IMR-90 (cell line): ENCODE results near the gene ISG20L2. TPM values are rescaled to one million over a fixed set of nuclear protein-coding genes. Genes with fewer than 3 reads are reported as not detected.
A peak's percentile ranks its signal among the peaks of the same experiment; 100 is the strongest.

Experiments used
- ATAC-seq: fragments of 200-7000 bp; cut with Tn5 transposase; 2 replicates; pipeline ENCODE4 v1.9.1; 2020; ENCODE audit warnings: low read depth, mild to moderate bottlenecking, moderate library complexity
- BruUV-seq: library from RNA; stranded (reverse); fragments of 400-500 nt; replicated peaks from 2 replicates; lab custom pipeline; 2021; lab: Mats Ljungman, UMichigan
- CTCF ChIA-PET: fragments of 300-600 bp; formaldehyde crosslinking; extraction: SDS; loops from one replicate; lab custom pipeline; 2021; ENCODE audit warnings: antibody characterized with exemption; lab: Yijun Ruan, JAX
- POLR2A ChIA-PET: fragments of 300-600 bp; sonication (Branson Sonifier 250); formaldehyde crosslinking; loops from one replicate; lab custom pipeline; 2022; ENCODE audit warnings: antibody characterized with exemption; ENCODE audit not compliant: unreplicated experiment; lab: Charles Lee
- DNase-seq: peaks from one replicate; pipeline ENCODE4 v3.0.0; 2013
- H2AFZ ChIP-seq: replicated peaks from 2 replicates; pipeline ENCODE3; 2013; ENCODE audit warnings: low read length, mild to moderate bottlenecking; ENCODE audit not compliant: poor library complexity
- H2AK5ac ChIP-seq: 2 replicates; pipeline ENCODE4 v1.6.1; 2013; ENCODE audit warnings: low read depth, low read length, inconsistent platforms
- H2AK9ac ChIP-seq: replicated peaks from 2 replicates; pipeline ENCODE3; 2013; ENCODE audit warnings: mild to moderate bottlenecking, low read depth, low read length, moderate library complexity; ENCODE audit not compliant: poor library complexity
- H2BK120ac ChIP-seq: 2 replicates; pipeline ENCODE4 v1.6.1; 2013; ENCODE audit warnings: low read depth, low read length, inconsistent platforms
- H2BK15ac ChIP-seq: 3 replicates; pipeline ENCODE4 v1.6.1; 2013; ENCODE audit warnings: low read depth, low read length, inconsistent platforms
- H2BK20ac ChIP-seq: 2 replicates; pipeline ENCODE4 v1.6.1; 2013; ENCODE audit warnings: low read depth, mild to moderate bottlenecking, inconsistent platforms, low read length, moderate library complexity
- H2BK5ac ChIP-seq: 2 replicates; pipeline ENCODE4 v1.6.1; 2013; ENCODE audit warnings: mild to moderate bottlenecking, low read depth, low read length, inconsistent platforms; ENCODE audit not compliant: poor library complexity, severe bottlenecking
- H3K14ac ChIP-seq: replicated peaks from 2 replicates; pipeline ENCODE4 v1.6.1; 2013; ENCODE audit warnings: low read depth, low read length, inconsistent platforms
- H3K18ac ChIP-seq: 2 replicates; pipeline ENCODE4 v1.6.1; 2013; ENCODE audit warnings: low read depth, low read length, control low read depth
- H3K23ac ChIP-seq: 2 replicates; pipeline ENCODE4 v1.6.1; 2013; ENCODE audit warnings: low read depth, low read length, inconsistent platforms
- H3K27ac ChIP-seq: 2 replicates; pipeline ENCODE4 v1.5.1; 2013; ENCODE audit warnings: mild to moderate bottlenecking, control low read depth, low read length; ENCODE audit not compliant: insufficient read depth
- H3K27me3 ChIP-seq: 2 replicates; pipeline ENCODE4 v1.6.1; 2013; ENCODE audit warnings: low read length; ENCODE audit not compliant: control insufficient read depth, insufficient read depth
- H3K36me3 ChIP-seq: 2 replicates; pipeline ENCODE4 v1.6.1; 2013; ENCODE audit warnings: low read length, mixed read lengths; ENCODE audit not compliant: control insufficient read depth, insufficient read depth
- H3K4ac ChIP-seq: 2 replicates; pipeline ENCODE4 v1.6.1; 2013; ENCODE audit warnings: low read depth, low read length, inconsistent platforms
- H3K4me1 ChIP-seq: 2 replicates; pipeline ENCODE4 v1.6.1; 2013; ENCODE audit warnings: low read length, mixed read lengths; ENCODE audit not compliant: control insufficient read depth, insufficient read depth
- H3K4me2 ChIP-seq: 2 replicates; pipeline ENCODE4 v1.6.1; 2013; ENCODE audit warnings: low read depth, mild to moderate bottlenecking, control low read depth, low read length, moderate library complexity
- H3K4me3 ChIP-seq: 2 replicates; pipeline ENCODE4 v1.5.1; 2013; ENCODE audit warnings: low read depth, mild to moderate bottlenecking, control low read depth, low read length, moderate library complexity; ENCODE audit not compliant: insufficient read depth
- H3K56ac ChIP-seq: 2 replicates; pipeline ENCODE4 v1.6.1; 2013; ENCODE audit warnings: low read length, inconsistent platforms; ENCODE audit not compliant: insufficient read depth; ENCODE audit errors: extremely low read depth
- H3K79me1 ChIP-seq, 2 experiments: 2 replicates each; pipeline ENCODE4 v1.6.1; 2013; ENCODE audit warnings: low read length in 2 of 2, inconsistent platforms in 1 of 2, low read depth in 1 of 2
- H3K9ac ChIP-seq: 2 replicates; pipeline ENCODE4 v1.6.1; 2013; ENCODE audit warnings: low read depth, low read length, control low read depth
- H3K9me1 ChIP-seq: 2 replicates; pipeline ENCODE4 v1.6.1; 2013; ENCODE audit warnings: low read length, inconsistent platforms; ENCODE audit not compliant: insufficient read depth
- H3K9me3 ChIP-seq: 2 replicates; pipeline ENCODE4 v1.6.1; 2013; ENCODE audit warnings: low read length; ENCODE audit not compliant: control insufficient read depth, insufficient read depth
- H4K20me1 ChIP-seq: 2 replicates; pipeline ENCODE4 v1.6.1; 2013; ENCODE audit warnings: low read length, inconsistent platforms; ENCODE audit not compliant: insufficient read depth
- H4K5ac ChIP-seq: 2 replicates; pipeline ENCODE4 v1.6.1; 2013; ENCODE audit warnings: mild to moderate bottlenecking, low read depth, low read length, control low read depth
- H4K8ac ChIP-seq, 2 experiments: 2 replicates each; pipeline ENCODE4 v1.6.1; 2013; ENCODE audit warnings: low read depth in 2 of 2, low read length in 2 of 2, control low read depth in 1 of 2, inconsistent platforms in 1 of 2
- H4K91ac ChIP-seq: 2 replicates; pipeline ENCODE4 v1.6.1; 2013; ENCODE audit warnings: low read depth, low read length, inconsistent platforms; ENCODE audit not compliant: insufficient read depth
- BHLHE40 ChIP-seq: fragments of 150-350 bp; IDR thresholded peaks from 2 replicates; pipeline ENCODE4 v1.6.1; 2016; ENCODE audit warnings: mild to moderate bottlenecking, low read depth, low read length
- CEBPB ChIP-seq: IDR thresholded peaks from 2 replicates; pipeline ENCODE4 v1.6.1; 2012; ENCODE audit warnings: low read depth, low read length, improper control_type of control experiment
- FOS ChIP-seq: fragments of 150-350 bp; IDR thresholded peaks from 2 replicates; pipeline ENCODE4 v1.6.1; 2016; ENCODE audit warnings: low read depth, low read length
- MAFK ChIP-seq: IDR thresholded peaks from 2 replicates; pipeline ENCODE4 v1.6.1; 2012; ENCODE audit warnings: low read depth, low read length, improper control_type of control experiment
- MAZ ChIP-seq: IDR thresholded peaks from 2 replicates; pipeline ENCODE4 v1.6.1; 2012; ENCODE audit warnings: low read depth, mild to moderate bottlenecking, low read length, improper control_type of control experiment, moderate library complexity, borderline replicate concordance
- MXI1 ChIP-seq: IDR thresholded peaks from 2 replicates; pipeline ENCODE4 v1.6.1; 2012; ENCODE audit warnings: low read depth, mild to moderate bottlenecking, low read length, moderate library complexity, borderline replicate concordance
- NFE2L2 ChIP-seq: fragments of 150-350 bp; IDR thresholded peaks from 2 replicates; pipeline ENCODE4 v1.6.1; 2016; ENCODE audit warnings: low read depth, mild to moderate bottlenecking, low read length
- POLR2A ChIP-seq: IDR thresholded peaks from 2 replicates; pipeline ENCODE4 v1.6.1; 2012; ENCODE audit warnings: mild to moderate bottlenecking, low read depth, low read length
- RAD21 ChIP-seq: IDR thresholded peaks from 2 replicates; pipeline ENCODE4 v1.6.1; 2012; ENCODE audit warnings: low read length, improper control_type of control experiment
- RFX5 ChIP-seq: IDR thresholded peaks from 2 replicates; pipeline ENCODE4 v1.8.0; 2012; ENCODE audit warnings: low read depth, mild to moderate bottlenecking, low read length, moderate library complexity
- SMC3 ChIP-seq: fragments of 150-350 bp; IDR thresholded peaks from 2 replicates; pipeline ENCODE4 v1.6.1; 2016; ENCODE audit warnings: low read depth, mild to moderate bottlenecking, antibody characterized with exemption, low read length, moderate library complexity
- WGBS, 2 experiments: methylation state at CpG; one replicate each; pipeline versions ENCODE4 v1.1.5 to v1.1.7; 2013; ENCODE audit warnings: missing lambda C conversion rate in 2 of 2; ENCODE audit not compliant: insufficient read length in 1 of 2; ENCODE audit errors: extremely low coverage in 2 of 2; 5-methylcytosine and 5-hydroxymethylcytosine counted together
- dilution Hi-C: fragments of 300-500 bp; cut with HindIII; formaldehyde crosslinking; loops from one replicate; pipeline ENCODE4 v1.14.3; 2018; ENCODE audit warnings: low sequenced_read_pairs; ENCODE audit not compliant: unreplicated experiment
- in situ Hi-C: fragments of 300-500 bp; cut with MboI; formaldehyde crosslinking; loops from 3 replicates; pipeline ENCODE4 v1.14.3; 2019; ENCODE audit warnings: low sequenced_read_pairs, inconsistent platforms, mixed read lengths
- intact Hi-C: fragments of 100-400 bp; cut with micrococcal nuclease; formaldehyde crosslinking; loops from 2 replicates; pipeline ENCODE4 v1.10.0; 2022
- polyA plus RNA-seq, 3 experiments: library from polyadenylated mRNA; depleted of rRNA; stranded (reverse); fragments of >200 nt; gene quantifications; 2 replicates each; pipeline ENCODE4 v1.2.3, GENCODE V29; 2012; ENCODE audit warnings: low replicate concordance in 1 of 3
- total RNA-seq: library from RNA; depleted of rRNA; stranded (reverse); fragments of >200 nt; gene quantifications from 2 replicates; pipeline ENCODE4 v1.2.3, GENCODE V29; 2012

ISG20L2 gene
- total and polyA plus RNA-seq, 2 of the 4 experiments (the other 2 are of a cell fraction): 17.0 to 27.3 TPM

DNA sequence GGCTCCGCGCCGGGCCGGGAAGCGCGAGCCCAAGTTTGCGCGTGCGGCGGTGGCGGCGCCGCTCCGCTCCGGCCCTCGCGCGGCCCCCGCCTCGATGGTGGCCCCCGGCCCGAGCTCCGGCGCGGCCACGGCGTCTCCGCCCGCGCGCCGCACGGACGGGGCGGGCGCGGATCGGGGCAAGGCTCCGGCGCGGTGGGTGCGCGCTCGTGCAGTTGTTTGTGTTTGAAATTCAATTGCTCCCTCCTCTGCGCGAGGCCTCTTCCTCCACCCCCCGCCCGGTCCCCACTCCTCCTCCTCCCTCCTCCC lies 22.8 kb upstream of the ISG20L2 start, which contains the start of gene HDGF (continued):
- no peak for TF ChIP-seq CEBPB
- no peak for TF ChIP-seq RAD21
- TF ChIP-seq RFX5: no peak
- no peak for TF ChIP-seq FOS
- TF ChIP-seq MAFK: no peak

DNA sequence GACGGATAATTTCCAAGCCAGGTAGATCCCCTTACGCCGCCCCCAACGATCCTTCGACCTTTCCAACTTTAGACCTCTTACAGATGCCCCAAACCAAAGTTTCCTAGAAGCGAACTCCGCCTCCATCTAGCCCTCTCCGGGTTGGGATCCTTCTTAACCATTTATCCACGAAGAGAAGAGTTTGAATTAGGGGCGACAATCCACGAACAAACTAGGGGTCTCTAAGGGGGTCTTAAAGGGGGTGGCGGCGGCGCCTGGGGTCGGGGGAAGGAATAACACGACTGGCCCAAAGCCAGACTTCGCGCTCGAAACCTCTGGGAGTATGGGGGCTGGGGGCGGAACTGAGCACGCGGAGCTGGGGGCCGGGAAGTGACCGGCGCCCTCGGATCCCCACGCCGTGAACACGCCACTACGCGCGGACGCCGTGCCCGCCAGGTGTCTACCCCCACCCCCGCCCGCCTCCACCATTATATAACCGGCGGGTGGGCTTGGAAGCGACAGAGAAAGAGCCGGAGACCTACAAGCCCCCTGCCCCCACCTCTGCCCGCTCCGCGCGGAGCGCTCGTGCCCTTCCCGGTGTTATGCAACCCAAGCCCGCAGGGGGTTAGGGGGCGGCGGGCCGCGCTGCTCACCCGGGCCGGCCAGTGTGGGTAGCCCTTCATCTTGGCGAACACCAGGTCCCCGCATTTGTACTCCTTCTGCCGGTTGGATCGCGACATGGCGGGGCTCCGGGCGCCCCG lies 22.3 kb upstream of the ISG20L2 start:
- intact Hi-C loops (no loop called here), dilution Hi-C loops (no loop called here), in situ Hi-C loops (no loop called here)
- Histone ChIP-seq H3K36me3 (no peaks in the 10 kb centered on the region), H2BK15ac (peak overlapping the region; percentile 32; the same call in 1 of the 3 replicates), H4K8ac (peak overlapping the region; percentile 93 to 96), H3K9ac (peak overlapping the region; percentile 78), H4K91ac (peak overlapping the region; percentile 99), H3K27ac (peak overlapping the region; percentile 95), H2BK120ac (peak overlapping the region; percentile 69), H4K20me1 (0 out of 2 replicates have a peak, but pooled peaks cover 1% of the 10 kb centered on the region), H4K5ac (peak overlapping the region; percentile 31), H3K23ac (peak overlapping the region; percentile 97), H2AFZ (peak overlapping the region; percentile 76), H2BK20ac (0 out of 2 replicates have a peak overlapping the region, but pooled peaks have one; percentile 13), H3K56ac (peak overlapping the region; percentile 81), H3K4ac (peak overlapping the region; percentile 98), H2AK9ac (peak overlapping the region; percentile 100), H3K14ac (peak overlapping the region; percentile 99), H3K9me1 (peaks cover 17% of the 10 kb centered on the region; the same call in 1 of the 2 replicates), H2BK5ac (peak overlapping the region; percentile 98), H3K4me2 (peak overlapping the region; percentile 93), H3K4me1 (peaks cover 35% of the 10 kb centered on the region), H3K18ac (peak overlapping the region; percentile 38), H3K4me3 (peak overlapping the region; percentile 86), H2AK5ac (peak overlapping the region; percentile 83; the same call in 1 of the 2 replicates), H3K27me3 (no peaks in the 10 kb centered on the region), H3K9me3 (no peaks in the 10 kb centered on the region), H3K79me1 (peaks cover 13 to 59% of the 10 kb centered on the region in 2 experiments)
- BruUV-seq: TSS peak; percentile 16
- ATAC-seq: peak; percentile 10
- CTCF ChIA-PET: interaction anchor here (1.3 kb wide), 1 partner anchor 45 kb away, joined by 4 read pairs; the partner anchor contains the start of gene CRABP2
- DNase-seq: no peak
- TF ChIP-seq CEBPB (peak; percentile 89), MXI1 (peak; percentile 67; the same call in 1 of the 2 replicates), RFX5 (no peak), MAZ (no peak), RAD21 (no peak), SMC3 (no peak), BHLHE40 (peak; percentile 30; the same call in 1 of the 2 replicates), NFE2L2 (no peak), POLR2A (no peak)
- POLR2A ChIA-PET: interaction anchor here (1.2 kb wide), 1 partner anchor 16 kb away, joined by 7 read pairs; the partner anchor contains the start of gene PRCC
- 0% methylated on average over 22 of the region's 64 CpGs; no CpG with 5 or more reads in 1 of the 2 experiments for WGBS, 2 experiments
